Astrocyte (in vitro differentiated cells and primary cell): ENCODE data around the gene COL11A2. TPM values are rescaled to one million over a fixed set of nuclear protein-coding genes. Genes with fewer than 3 reads are reported as not detected.

ENCODE experiments used
- DNase-seq: peaks from one replicate; pipeline ENCODE4 v3.0.0-alpha.2; 2010; ENCODE audit warnings: low read depth
- FAIRE-seq: peaks from 2 replicates; lab custom pipeline; 2011; peaks lifted over from hg19 to GRCh38; lab: Jason Lieb, UNC
- H2AFZ ChIP-seq: 2 replicates; pipeline ENCODE4 v1.6.0; 2012; ENCODE audit warnings: low read depth, low read length, inconsistent platforms
- H3K27ac ChIP-seq: 2 replicates; pipeline ENCODE4 v1.5.1; 2011; ENCODE audit warnings: low read depth, low read length, inconsistent platforms
- H3K27me3 ChIP-seq: 2 replicates; pipeline ENCODE4 v1.6.0; 2011; ENCODE audit warnings: low read length, inconsistent platforms; ENCODE audit not compliant: insufficient read depth
- H3K36me3 ChIP-seq: 2 replicates; pipeline ENCODE4 v1.5.1; 2011; ENCODE audit warnings: low read length, inconsistent platforms; ENCODE audit not compliant: insufficient read depth
- H3K4me1 ChIP-seq: 2 replicates; pipeline ENCODE4 v1.5.1; 2011; ENCODE audit warnings: low read length, inconsistent platforms; ENCODE audit not compliant: insufficient read depth
- H3K4me2 ChIP-seq: 2 replicates; pipeline ENCODE4 v1.6.0; 2012; ENCODE audit warnings: low read length, inconsistent platforms
- H3K4me3 ChIP-seq: 2 replicates; pipeline ENCODE4 v1.5.1; 2011; ENCODE audit warnings: low read depth, mild to moderate bottlenecking, low read length, inconsistent platforms; ENCODE audit not compliant: insufficient read depth
- H3K79me2 ChIP-seq: 2 replicates; pipeline ENCODE4 v1.6.0; 2012; ENCODE audit warnings: mild to moderate bottlenecking, low read length, inconsistent platforms; ENCODE audit not compliant: insufficient read depth
- H3K9ac ChIP-seq: 2 replicates; pipeline ENCODE4 v1.6.0; 2012; ENCODE audit warnings: mild to moderate bottlenecking, low read length, inconsistent platforms
- H3K9me3 ChIP-seq: 2 replicates; pipeline ENCODE4 v1.5.1; 2012; ENCODE audit warnings: low read depth, mild to moderate bottlenecking, low read length, inconsistent platforms; ENCODE audit not compliant: insufficient read depth
- H4K20me1 ChIP-seq: 2 replicates; pipeline ENCODE4 v1.6.0; 2012; ENCODE audit warnings: low read length, inconsistent platforms; ENCODE audit not compliant: insufficient read depth
- H3K27ac Mint-ChIP-seq: one replicate; pipeline ENCODE4 v1.8.0; 2021; ENCODE audit warnings: mild to moderate bottlenecking, mixed read lengths; ENCODE audit not compliant: unreplicated experiment
- H3K27me3 Mint-ChIP-seq: one replicate; pipeline ENCODE4 v1.8.0; 2021; ENCODE audit warnings: low read depth, mixed read lengths; ENCODE audit not compliant: unreplicated experiment
- H3K36me3 Mint-ChIP-seq: one replicate; pipeline ENCODE4 v1.8.0; 2021; ENCODE audit warnings: low read depth, mixed read lengths; ENCODE audit not compliant: unreplicated experiment
- H3K4me1 Mint-ChIP-seq: one replicate; pipeline ENCODE4 v1.8.0; 2021; ENCODE audit warnings: low read depth, mixed read lengths; ENCODE audit not compliant: unreplicated experiment
- H3K4me3 Mint-ChIP-seq: one replicate; pipeline ENCODE4 v1.8.0; 2021; ENCODE audit warnings: mild to moderate bottlenecking, moderate library complexity, mixed read lengths; ENCODE audit not compliant: unreplicated experiment
- H3K9me3 Mint-ChIP-seq: one replicate; pipeline ENCODE4 v1.8.0; 2021; ENCODE audit warnings: mild to moderate bottlenecking, mixed read lengths; ENCODE audit not compliant: unreplicated experiment
- CTCF ChIP-seq: IDR thresholded peaks from 2 replicates; pipeline ENCODE4 v1.5.1; 2011; ENCODE audit warnings: low read depth, mild to moderate bottlenecking, inconsistent platforms, low read length, moderate library complexity; ENCODE audit not compliant: insufficient read depth
- EZH2 ChIP-seq: IDR thresholded peaks from 2 replicates; pipeline ENCODE4 v1.6.1; 2012; ENCODE audit warnings: mild to moderate bottlenecking, low read length, inconsistent platforms; ENCODE audit not compliant: insufficient read depth
- total RNA-seq: library from RNA; stranded (reverse); gene quantifications from 2 replicates; pipeline ENCODE4 v1.2.1, GENCODE V29; 2021

Gene COL11A2
- total RNA-seq, 1 donor from 2014 or later = 1.3 TPM

GRCh38 chr6:33116841-33117711 is 75.2 kb downstream of the COL11A2 start:
- Histone ChIP-seq H3K36me3 (no peaks in the 10 kb centered on the region), H3K9me3 (no peaks in the 10 kb centered on the region), H4K20me1 (no peaks in the 10 kb centered on the region), H3K4me1 (no peaks in the 10 kb centered on the region), H3K79me2 (no peaks in the 10 kb centered on the region), H3K27me3 (peaks cover 49% of the 10 kb centered on the region), H3K4me3 (no peak overlapping the region), H2AFZ (peak overlapping the region; percentile 23), H3K27ac (no peak overlapping the region), H3K4me2 (no peak overlapping the region), H3K9ac (no peak overlapping the region)
- FAIRE-seq (no peak), DNase-seq (no peak)
- Mint-ChIP-seq H3K27ac (no peak overlapping the region), H3K4me3 (peak overlapping the region; percentile 78), H3K4me1 (peaks cover 12% of the 10 kb centered on the region), H3K36me3 (no peaks in the 10 kb centered on the region), H3K9me3 (no peaks in the 10 kb centered on the region), H3K27me3 (peaks cover 69% of the 10 kb centered on the region)
- TF ChIP-seq CTCF (no peak), EZH2 (no peak)

GRCh38 chr6:33116417-33116816 is 75.8 kb downstream of the COL11A2 start:
- Histone ChIP-seq H3K27me3 (peaks cover 46% of the 10 kb centered on the region), H3K4me1 (no peaks in the 10 kb centered on the region), H3K9ac (no peak overlapping the region), H3K4me2 (no peak overlapping the region), H2AFZ (peak overlapping the region; percentile 23), H3K79me2 (no peaks in the 10 kb centered on the region), H4K20me1 (no peaks in the 10 kb centered on the region), H3K36me3 (no peaks in the 10 kb centered on the region), H3K27ac (no peak overlapping the region), H3K9me3 (no peaks in the 10 kb centered on the region), H3K4me3 (no peak overlapping the region)
- DNase-seq (no peak), FAIRE-seq (no peak)
- no peak for TF ChIP-seq CTCF
- H3K27me3 Mint-ChIP-seq = peaks cover 69% of the 10 kb centered on the region
- H3K4me3 Mint-ChIP-seq = peak overlapping the region; percentile 78
- no peak overlapping the region for H3K27ac Mint-ChIP-seq
- H3K9me3 Mint-ChIP-seq = no peaks in the 10 kb centered on the region
- no peaks in the 10 kb centered on the region for H3K36me3 Mint-ChIP-seq
- H3K4me1 Mint-ChIP-seq = peaks cover 12% of the 10 kb centered on the region

- Histone ChIP-seq H3K9me3 (no peaks in the 10 kb centered on the region), H3K27me3 (peaks cover 47% of the 10 kb centered on the region), H3K4me3 (no peak overlapping the region), H3K9ac (no peak overlapping the region), H3K79me2 (no peaks in the 10 kb centered on the region), H3K27ac (no peak overlapping the region), H2AFZ (no peak overlapping the region), H3K36me3 (no peaks in the 10 kb centered on the region), H4K20me1 (no peaks in the 10 kb centered on the region), H3K4me1 (no peaks in the 10 kb centered on the region), H3K4me2 (no peak overlapping the region)
- H3K4me3 Mint-ChIP-seq = no peak overlapping the region
- FAIRE-seq (no peak), DNase-seq (no peak)
- peaks cover 12% of the 10 kb centered on the region for H3K4me1 Mint-ChIP-seq
- TF ChIP-seq EZH2 = no peak
- no peak for TF ChIP-seq CTCF
- H3K9me3 Mint-ChIP-seq = no peaks in the 10 kb centered on the region
- H3K27ac Mint-ChIP-seq = no peak overlapping the region
- H3K27me3 Mint-ChIP-seq = peaks cover 66% of the 10 kb centered on the region
- no peaks in the 10 kb centered on the region for H3K36me3 Mint-ChIP-seq
Observed at GRCh38 chr6:33114406-33114805, 77.9 kb downstream of the COL11A2 start.
